Right lobe of liver (tissue), 6 donors: ENCODE results near the gene RBM33. TPM values are rescaled to one million over a fixed set of nuclear protein-coding genes. Genes with fewer than 3 reads are reported as not detected.
A peak's percentile ranks its signal among the peaks of the same experiment; 100 is the strongest.
"Not testable (repeated sequence)": the region's sequence is repeated elsewhere in the genome, so short reads cannot be mapped to it uniquely, and the experiment has no call there.

Source experiments
- ATAC-seq, 4 donors: fragments of 200-7000 bp; cut with Tn5 transposase; one replicate each; pipeline ENCODE4 v1.9.1; 2020; ENCODE audit warnings: mild to moderate bottlenecking in 4 of 4, moderate library complexity in 4 of 4
- DNase-seq, 3 donors: peaks; one replicate each; pipeline ENCODE4 v3.0.0-alpha.2; 2020
- H3K27ac ChIP-seq, 3 donors: fragments of 200-600 bp; one replicate each; pipeline ENCODE4 v1.8.0; 2022
- H3K27me3 ChIP-seq, 2 donors: fragments of 200-600 bp; one replicate each; pipeline ENCODE4 v1.8.0; 2022
- H3K36me3 ChIP-seq, 4 donors: fragments of 200-600 bp; sonication (generic) in 1 of 4; one replicate each; pipeline versions ENCODE4 v1.5.1 to v1.8.0; 2017 to 2022; ENCODE audit warnings: control low read depth in 1 of 4
- H3K4me1 ChIP-seq, 4 donors: fragments of 200-600 bp; sonication (generic) in 1 of 4; one replicate each; pipeline versions ENCODE4 v1.5.1 to v1.8.0; 2017 to 2022; ENCODE audit warnings: control low read depth in 1 of 4
- H3K4me3 ChIP-seq, 3 donors: fragments of 200-600 bp; one replicate each; pipeline ENCODE4 v1.8.0; 2022
- H3K9me3 ChIP-seq, 4 donors: fragments of 200-600 bp; sonication (generic) in 1 of 4; one replicate each; pipeline versions ENCODE4 v1.5.1 to v1.8.0; 2017 to 2022; ENCODE audit warnings: control low read depth in 1 of 4
- CTCF ChIP-seq, 4 donors: fragments of 200-600 bp in 3 of 4; fragments of 450-650 bp in 1 of 4; IDR thresholded peaks; one replicate each; pipeline versions ENCODE4 v1.5.1 to v1.8.0; 2016 to 2022; ENCODE audit warnings: antibody characterized with exemption in 4 of 4, mild to moderate bottlenecking in 2 of 4
- POLR2A ChIP-seq: fragments of 450-650 bp; IDR thresholded peaks from one replicate; pipeline ENCODE4 v1.6.1; 2017; ENCODE audit warnings: antibody characterized with exemption, mild to moderate bottlenecking
- WGBS: methylation state at CpG from one replicate; pipeline ENCODE4 v1.1.6; 2018; ENCODE audit warnings: low coverage, low lambda C conversion rate; ENCODE audit not compliant: insufficient coverage; ENCODE audit errors: missing lambda C conversion rate; 5-methylcytosine and 5-hydroxymethylcytosine counted together
- intact Hi-C, 2 donors: fragments of 100-400 bp; cut with DNase I; formaldehyde crosslinking; loops; one replicate each; pipeline versions ENCODE4 v1.11.2 to v1.14.1; 2022
- total RNA-seq, 6 experiments: library from RNA; depleted of rRNA in 2 of 6; stranded (reverse); fragments of >200 nt in 2 of 6; fragmentation: NEBNext Ultra II Directional in 3 of 6; extraction: Animal tissue kit (Norgen Biotek cat#: 25700) in 3 of 6; gene quantifications; one replicate each; pipeline versions ENCODE4 v1.1.0 to v1.2.4, GENCODE V29; 2016 to 2023
- donor health status: DM: no; HTN: yes; CAD: no.
- donor health status: DM: no; HTN: no; CAD: no.
- donor health status: DM: no; HTN: no; CAD: no.
- donor health status: DM: no; HTN: yes; CAD: no.
- donor health status: DM: no; HTN: yes; CAD: no.

RBM33 gene
- total RNA-seq, 6 experiments from 2014 or later: 24.9 to 55.1 (median 32.0) TPM

GRCh38 chr7:155611808-155612447 lies 32.5 kb upstream of the RBM33 start:
- 89% methylated on average over 7 of the region's 9 CpGs for WGBS
- TF ChIP-seq CTCF (IDR thresholded peaks at IDR 0.05): no peak
- no peak for TF ChIP-seq POLR2A
- no peak for DNase-seq

GRCh38 chr7:155612658-155613057 lies 31.8 kb upstream of the RBM33 start:
- no peaks in the 10 kb centered on the region for H3K9me3 ChIP-seq
- no peak overlapping the region for H3K4me3 ChIP-seq
- WGBS: 78% methylated on average over 10 of the region's 10 CpGs
- TF ChIP-seq CTCF (IDR thresholded peaks at IDR 0.05) (no peak), POLR2A (no peak)
- ATAC-seq (no peak), DNase-seq (no peak)
- no peaks in the 10 kb centered on the region for H3K4me1 ChIP-seq
- H3K36me3 ChIP-seq: no peaks in the 10 kb centered on the region
- no peak overlapping the region for H3K27ac ChIP-seq
- no peaks in the 10 kb centered on the region for H3K27me3 ChIP-seq
- intact Hi-C loops: no loop called here

More at GRCh38 chr7:155611808-155612447, 32.5 kb upstream of the RBM33 start:
- intact Hi-C loops: no loop called here
- no peak for ATAC-seq
- Histone ChIP-seq H3K4me3 (no peak overlapping the region), H3K27me3 (no peaks in the 10 kb centered on the region), H3K4me1 (no peaks in the 10 kb centered on the region), H3K36me3 (no peaks in the 10 kb centered on the region), H3K9me3 (no peaks in the 10 kb centered on the region), H3K27ac (no peak overlapping the region)

GRCh38 chr7:155615085-155615484 lies 29.4 kb upstream of the RBM33 start:
- H3K9me3 ChIP-seq, intact Hi-C loops, H3K27ac ChIP-seq, ATAC-seq, H3K4me3 ChIP-seq, H3K36me3 ChIP-seq, H3K27me3 ChIP-seq, DNase-seq: not testable (repeated sequence)
- peaks cover 0 to 20% (median 9%) of the 10 kb centered on the region in 4 donors for H3K4me1 ChIP-seq
- WGBS: 99% methylated on average over 5 of the region's 6 CpGs

GRCh38 chr7:155618708-155619633 lies 25.5 kb upstream of the RBM33 start:
- peak; percentile 63 to 90 (median 79) for DNase-seq
- peaks cover 0 to 29% (median 13%) of the 10 kb centered on the region in 4 donors for H3K4me1 ChIP-seq
- peak overlapping the region in 1 of 3 donors; percentile 22 for H3K4me3 ChIP-seq
- ATAC-seq: peak; percentile 93 to 98 (median 96)
- no peaks in the 10 kb centered on the region for H3K36me3 ChIP-seq
- peak overlapping the region; percentile 75 to 92 (median 92) for H3K27ac ChIP-seq
- no peaks in the 10 kb centered on the region for H3K27me3 ChIP-seq
- 41% methylated on average over 16 of the region's 16 CpGs for WGBS
- no peaks in the 10 kb centered on the region for H3K9me3 ChIP-seq
- peak; percentile 79 for TF ChIP-seq POLR2A
- no peak for TF ChIP-seq CTCF (IDR thresholded peaks at IDR 0.05)
- intact Hi-C loops: no loop called here
